Vagina (tissue), 2 donors: Measurements from ENCODE around the gene CBFB. TPM values are rescaled to one million over a fixed set of nuclear protein-coding genes. Genes with fewer than 3 reads are reported as not detected.

Experiments
- DNase-seq, 2 donors: peaks; one replicate each; pipeline ENCODE4 v3.0.0-alpha.2; 2017; ENCODE audit errors: extremely low spot score in 2 of 2
- H3K27ac ChIP-seq: fragments of 200-600 bp; sonication (generic); one replicate; pipeline ENCODE4 v1.5.1; 2019
- H3K27me3 ChIP-seq: fragments of 200-600 bp; sonication (generic); one replicate; pipeline ENCODE4 v1.5.1; 2019
- H3K36me3 ChIP-seq, 2 donors: fragments of 200-600 bp; sonication (generic); one replicate each; pipeline ENCODE4 v1.5.1; 2017 to 2019
- H3K4me1 ChIP-seq: fragments of 200-600 bp; sonication (generic); one replicate; pipeline ENCODE4 v1.5.1; 2019
- H3K4me3 ChIP-seq, 2 donors: fragments of 200-600 bp; sonication (generic); 1 replicate in 1 of 2; 2 replicates in 1 of 2; pipeline ENCODE4 v1.5.1; 2016 to 2019
- H3K9me3 ChIP-seq: fragments of 200-600 bp; sonication (generic); one replicate; pipeline ENCODE4 v1.5.1; 2019
- POLR2A ChIP-seq, 2 donors: fragments of 450-650 bp; IDR thresholded peaks; one replicate each; pipeline ENCODE4 v1.6.1; 2017; ENCODE audit warnings: antibody characterized with exemption in 2 of 2, mild to moderate bottlenecking in 2 of 2, moderate library complexity in 2 of 2
- POLR2AphosphoS5 ChIP-seq, 2 donors: sonication (generic); formaldehyde crosslinking; IDR thresholded peaks; one replicate each; pipeline ENCODE4 v1.9.0; 2017; ENCODE audit warnings: antibody characterized with exemption in 2 of 2, mild to moderate bottlenecking in 2 of 2, low read depth in 1 of 2; ENCODE audit not compliant: insufficient read depth in 1 of 2
- intact Hi-C: fragments of 100-400 bp; cut with DNase I; formaldehyde crosslinking; loops from one replicate; pipeline ENCODE4 v1.15.1; 2023
- total RNA-seq: library from RNA; depleted of rRNA; stranded (reverse); fragments of >200 nt; gene quantifications from one replicate; pipeline ENCODE4 v1.2.3, GENCODE V29; 2016
- TF ChIP-seq, protein P1 (sequence below), 3 experiments: fragments of 450-650 bp in 2 of 3; fragments of 200-600 bp in 1 of 3; sonication (generic) in 1 of 3; IDR thresholded peaks; one replicate each; pipeline ENCODE4 v1.5.1; 2017 to 2019; ENCODE audit warnings: antibody characterized with exemption in 3 of 3, mild to moderate bottlenecking in 2 of 3, moderate library complexity in 2 of 3

The CBFB gene
- total RNA-seq, 1 donor from 2014 or later, result 33.9 TPM

DNA sequence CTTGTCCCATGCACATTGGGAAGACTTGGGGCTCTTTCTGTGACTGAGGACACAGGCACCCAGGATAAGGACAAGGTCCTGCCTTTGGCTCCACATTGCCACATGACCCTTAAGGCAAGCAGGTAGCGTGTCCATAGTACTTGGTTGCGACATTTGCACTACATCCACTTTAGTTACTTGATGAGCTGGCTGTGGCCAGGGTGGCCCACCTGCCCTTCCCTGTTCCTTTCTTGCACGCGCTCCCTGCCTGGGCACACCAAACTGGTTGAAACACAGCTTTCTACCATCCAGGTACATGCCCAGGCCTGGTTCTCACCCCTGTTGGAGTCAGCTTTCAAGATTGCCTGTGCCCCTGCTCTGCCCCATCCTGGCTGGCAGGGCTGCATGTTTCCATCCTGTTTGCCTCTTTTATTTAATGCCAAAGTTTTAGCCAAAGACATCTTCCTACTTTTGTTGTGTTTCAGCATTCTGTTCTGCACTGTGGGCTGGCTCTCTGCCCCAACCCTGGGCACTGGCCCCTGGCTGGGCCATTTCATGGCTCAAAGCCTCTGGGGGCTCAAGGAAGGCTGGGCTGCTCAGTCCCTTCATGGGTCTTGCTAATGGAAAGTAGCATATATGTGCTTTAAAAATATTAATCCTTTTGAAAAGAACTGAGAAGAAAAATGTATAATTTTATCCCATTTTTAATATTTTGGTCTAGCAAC is 118.6 kb downstream of the CBFB start:
- Histone ChIP-seq H3K27ac (no peak overlapping the region), H3K36me3 (peaks cover 0 to 60% of the 10 kb centered on the region in 2 donors), H3K4me1 (peaks cover 8% of the 10 kb centered on the region), H3K9me3 (no peaks in the 10 kb centered on the region), H3K4me3 (no peak overlapping the region), H3K27me3 (no peaks in the 10 kb centered on the region)
- intact Hi-C loops, result no loop called here
- no peak for TF ChIP-seq POLR2A (IDR thresholded peaks at IDR 0.05)
- TF ChIP-seq, protein P1, sequence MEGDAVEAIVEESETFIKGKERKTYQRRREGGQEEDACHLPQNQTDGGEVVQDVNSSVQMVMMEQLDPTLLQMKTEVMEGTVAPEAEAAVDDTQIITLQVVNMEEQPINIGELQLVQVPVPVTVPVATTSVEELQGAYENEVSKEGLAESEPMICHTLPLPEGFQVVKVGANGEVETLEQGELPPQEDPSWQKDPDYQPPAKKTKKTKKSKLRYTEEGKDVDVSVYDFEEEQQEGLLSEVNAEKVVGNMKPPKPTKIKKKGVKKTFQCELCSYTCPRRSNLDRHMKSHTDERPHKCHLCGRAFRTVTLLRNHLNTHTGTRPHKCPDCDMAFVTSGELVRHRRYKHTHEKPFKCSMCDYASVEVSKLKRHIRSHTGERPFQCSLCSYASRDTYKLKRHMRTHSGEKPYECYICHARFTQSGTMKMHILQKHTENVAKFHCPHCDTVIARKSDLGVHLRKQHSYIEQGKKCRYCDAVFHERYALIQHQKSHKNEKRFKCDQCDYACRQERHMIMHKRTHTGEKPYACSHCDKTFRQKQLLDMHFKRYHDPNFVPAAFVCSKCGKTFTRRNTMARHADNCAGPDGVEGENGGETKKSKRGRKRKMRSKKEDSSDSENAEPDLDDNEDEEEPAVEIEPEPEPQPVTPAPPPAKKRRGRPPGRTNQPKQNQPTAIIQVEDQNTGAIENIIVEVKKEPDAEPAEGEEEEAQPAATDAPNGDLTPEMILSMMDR (IDR thresholded peaks at IDR 0.05), result no peak
- no peak for TF ChIP-seq POLR2AphosphoS5 (IDR thresholded peaks at IDR 0.05; ENCODE audit: insufficient read depth in 1 of 2, low read depth in 1 of 2)
- no peak for DNase-seq

DNA sequence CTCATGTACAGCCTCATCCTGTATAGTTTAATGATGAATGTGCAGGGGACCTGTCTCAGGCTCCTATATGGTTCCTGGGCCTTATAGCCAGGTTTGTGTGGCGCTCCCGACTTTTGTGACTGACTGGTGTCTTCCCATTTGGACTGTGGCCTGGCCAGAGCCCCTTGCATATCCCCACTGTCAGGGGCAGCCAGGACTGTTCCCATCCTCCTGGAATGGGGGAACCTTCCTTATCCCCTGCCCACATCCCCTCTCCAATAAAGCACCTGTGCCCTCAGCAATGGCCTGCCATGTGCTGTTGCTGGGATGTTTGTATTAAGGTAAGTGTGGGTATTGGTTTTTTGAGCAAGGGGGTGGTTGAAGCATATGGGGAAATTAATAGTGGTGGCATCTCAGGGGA is 119.3 kb downstream of the CBFB start:
- TF ChIP-seq POLR2A (IDR thresholded peaks at IDR 0.05), result no peak
- no peak overlapping the region for H3K4me3 ChIP-seq
- H3K27me3 ChIP-seq, result no peaks in the 10 kb centered on the region
- intact Hi-C loops, result no loop called here
- H3K36me3 ChIP-seq, result peaks cover 0 to 53% of the 10 kb centered on the region in 2 donors
- no peak overlapping the region for H3K27ac ChIP-seq
- H3K9me3 ChIP-seq, result no peaks in the 10 kb centered on the region
- H3K4me1 ChIP-seq, result peaks cover 8% of the 10 kb centered on the region
- no peak for DNase-seq

DNA sequence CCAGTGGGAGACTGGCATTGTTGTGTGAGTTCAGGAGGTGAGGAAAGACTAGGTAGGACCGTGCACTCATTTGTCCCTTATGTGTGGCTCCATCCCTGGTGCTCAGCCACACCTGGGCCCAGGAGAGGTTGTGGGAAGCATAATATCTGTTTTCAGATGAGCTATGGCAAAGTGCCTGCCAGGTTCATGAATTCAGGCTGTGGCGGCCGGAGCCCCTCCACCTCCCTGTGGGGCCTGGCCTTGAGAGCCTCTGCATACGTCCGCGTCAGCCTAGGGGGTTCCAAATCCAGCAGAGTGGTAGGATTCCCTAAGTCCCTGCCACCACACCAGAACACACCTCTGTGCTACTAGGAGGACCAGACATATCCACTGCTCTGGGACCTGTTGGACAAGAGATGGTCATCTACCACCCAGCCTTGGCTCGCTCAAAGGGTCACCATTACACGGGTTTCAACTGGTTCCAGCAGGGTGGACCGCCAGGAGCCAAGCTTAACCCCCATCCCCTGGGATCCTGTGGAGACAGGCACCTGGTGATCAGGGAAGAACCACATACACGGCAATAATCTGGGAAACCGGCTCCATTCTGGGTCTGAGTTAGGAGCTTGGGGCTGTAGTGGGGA is 119.8 kb downstream of the CBFB start:
- DNase-seq, result no peak
- intact Hi-C loops, result no loop called here
- Histone ChIP-seq H3K4me1 (peaks cover 8% of the 10 kb centered on the region), H3K27me3 (no peaks in the 10 kb centered on the region), H3K36me3 (peaks cover 0 to 48% of the 10 kb centered on the region in 2 donors), H3K27ac (no peak overlapping the region), H3K4me3 (no peak overlapping the region), H3K9me3 (no peaks in the 10 kb centered on the region)
- TF ChIP-seq POLR2A (IDR thresholded peaks at IDR 0.05) (no peak), POLR2AphosphoS5 (IDR thresholded peaks at IDR 0.05; ENCODE audit: insufficient read depth in 1 of 2, low read depth in 1 of 2) (no peak)
- TF ChIP-seq, protein P1 (IDR thresholded peaks at IDR 0.05), result no peak

DNA sequence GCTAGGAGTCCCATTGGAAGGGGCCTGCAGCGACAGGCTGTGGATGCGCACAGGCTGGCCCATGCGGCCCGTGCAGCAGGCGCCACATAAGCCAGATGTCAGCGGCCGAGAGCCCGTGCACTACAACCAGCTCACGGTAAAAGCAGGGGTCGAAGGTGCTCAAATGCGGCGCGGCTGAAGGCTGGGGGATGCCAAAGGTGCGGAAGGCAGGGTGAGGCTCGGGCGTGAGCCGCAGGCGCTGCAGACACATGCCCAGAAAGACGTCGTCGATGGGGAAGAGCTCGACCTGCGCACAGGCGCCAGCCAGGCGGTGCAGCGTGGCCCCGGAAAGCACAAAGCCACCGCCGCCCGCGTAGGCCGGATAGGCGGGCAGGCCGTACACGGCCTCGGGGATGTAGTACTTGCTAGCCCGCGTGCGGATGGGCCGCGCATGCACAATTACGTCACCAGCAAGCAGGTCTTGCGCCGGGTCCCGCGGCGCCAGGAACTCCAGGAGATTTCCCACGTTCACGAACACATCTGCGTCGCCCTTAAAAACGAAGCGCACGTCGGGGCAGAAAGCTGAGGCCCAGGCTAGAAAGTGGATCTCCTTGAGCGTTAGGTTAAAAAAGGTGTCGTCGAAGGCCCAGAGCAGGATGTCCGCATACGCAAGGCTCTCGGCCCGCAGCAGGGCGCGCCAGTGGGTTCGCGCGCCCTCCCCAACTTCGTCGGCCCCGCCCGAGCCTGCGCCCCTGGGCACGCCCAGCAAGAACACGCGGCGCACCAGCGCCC is 120.5 kb downstream of the CBFB start:
- H3K4me1 ChIP-seq, result peaks cover 9% of the 10 kb centered on the region
- no peak overlapping the region for H3K27ac ChIP-seq
- H3K9me3 ChIP-seq, result no peaks in the 10 kb centered on the region
- H3K4me3 ChIP-seq, result peak overlapping the region in 1 of 2 donors; percentile 71
- H3K27me3 ChIP-seq, result no peaks in the 10 kb centered on the region
- intact Hi-C loops, result loop anchor here (5.0 kb wide), 1 partner anchor 38 kb away; no protein-coding TSS in a partner anchor
- DNase-seq, result no peak
- peaks cover 0 to 41% of the 10 kb centered on the region in 2 donors for H3K36me3 ChIP-seq
- TF ChIP-seq POLR2A (IDR thresholded peaks at IDR 0.05) (no peak), POLR2AphosphoS5 (IDR thresholded peaks at IDR 0.05; ENCODE audit: insufficient read depth in 1 of 2, low read depth in 1 of 2) (peak in 1 of 2 donors; percentile 31)
- TF ChIP-seq, protein P1 (IDR thresholded peaks at IDR 0.05), result no peak

DNA sequence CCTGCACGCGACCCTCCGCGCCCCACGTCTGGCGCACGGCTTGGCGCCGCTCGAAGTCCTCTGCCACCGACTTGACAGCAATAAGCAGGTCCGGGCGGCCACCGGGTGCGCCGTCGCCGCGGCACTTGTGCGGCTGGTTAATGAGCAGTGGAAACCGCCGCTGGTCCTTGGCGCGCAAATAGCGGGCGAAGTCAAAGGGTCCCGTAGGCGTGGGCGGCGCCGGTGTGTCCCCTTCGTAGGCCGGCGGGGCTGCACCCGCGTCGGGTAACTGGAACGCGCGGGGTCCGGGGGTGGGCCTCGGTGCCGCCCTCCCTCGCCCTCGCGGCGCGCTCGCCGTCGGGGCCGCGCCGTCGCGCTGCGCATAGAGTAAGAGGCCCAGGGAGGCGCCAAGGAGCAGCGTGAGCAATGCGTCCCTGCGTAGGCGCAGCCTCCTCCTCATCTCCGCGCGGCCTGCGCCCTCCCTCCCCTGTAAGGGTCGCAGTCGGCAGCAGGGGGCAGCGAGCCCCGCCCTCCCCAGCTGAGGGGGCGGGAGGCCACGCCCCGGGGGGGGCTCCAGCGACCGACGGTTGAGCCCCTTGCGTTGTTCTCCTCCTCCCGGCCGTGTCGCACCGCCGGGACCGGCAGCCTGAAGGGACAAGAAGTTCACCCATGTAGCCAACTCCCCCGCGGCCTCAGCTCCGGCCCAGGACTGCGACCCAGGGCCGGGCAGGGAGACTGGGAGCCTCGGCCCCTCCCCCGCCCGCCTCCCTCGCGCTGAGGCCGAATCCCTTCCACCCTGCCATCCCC is 121.3 kb downstream of the CBFB start:
- Histone ChIP-seq H3K27me3 (no peaks in the 10 kb centered on the region), H3K4me1 (peaks cover 17% of the 10 kb centered on the region), H3K4me3 (peak overlapping the region; percentile 60 to 71), H3K9me3 (no peaks in the 10 kb centered on the region), H3K27ac (peak overlapping the region; percentile 85), H3K36me3 (peaks cover 0 to 33% of the 10 kb centered on the region in 2 donors)
- TF ChIP-seq POLR2A (IDR thresholded peaks at IDR 0.05), result no peak
- TF ChIP-seq POLR2AphosphoS5 (IDR thresholded peaks at IDR 0.05; ENCODE audit: insufficient read depth in 1 of 2, low read depth in 1 of 2), result no peak
- TF ChIP-seq, protein P1 (IDR thresholded peaks at IDR 0.05), result no peak
- DNase-seq, result no peak
- intact Hi-C loops, result loop anchor here (5.0 kb wide), 1 partner anchor 37 kb away; no protein-coding TSS in a partner anchor
